ENCODE results near the gene DLX6.

The DLX6 gene

DNA sequence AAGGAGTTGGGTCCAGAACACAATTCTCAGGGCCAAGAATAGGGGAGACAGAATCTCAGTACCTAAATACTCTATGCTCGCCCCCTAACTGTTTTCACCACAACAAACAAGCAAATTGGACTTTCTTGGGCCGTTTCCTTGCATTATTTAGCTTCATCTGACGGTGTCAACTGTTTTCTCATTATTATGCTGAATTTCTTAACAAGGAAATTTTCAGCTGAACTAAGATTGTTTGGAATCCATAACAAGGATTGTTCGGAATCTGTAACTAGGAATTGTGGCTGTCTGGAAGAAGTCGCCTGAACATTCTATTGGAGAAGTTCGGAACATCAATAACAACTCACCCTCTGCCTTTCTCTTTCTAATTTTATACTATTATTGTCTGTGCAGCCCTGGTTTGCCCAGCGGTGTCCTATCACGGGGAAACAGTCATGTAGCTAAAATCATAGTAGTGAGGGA lies 15.5 kb upstream of the DLX6 start:
- H3K4me1 ChIP-seq (ENCODE audit: control insufficient read depth, low read length) = no peaks in the 10 kb centered on the region
- no peaks in the 10 kb centered on the region for H3K79me2 ChIP-seq (ENCODE audit: control insufficient read depth, low read length)
- H3K27ac ChIP-seq (ENCODE audit: low read depth, low read length) = no peak overlapping the region
- no peak for TF ChIP-seq EZH2phosphoT487 (IDR thresholded peaks at IDR 0.05; ENCODE audit: borderline replicate concordance, low read length)
- TF ChIP-seq, protein P1, sequence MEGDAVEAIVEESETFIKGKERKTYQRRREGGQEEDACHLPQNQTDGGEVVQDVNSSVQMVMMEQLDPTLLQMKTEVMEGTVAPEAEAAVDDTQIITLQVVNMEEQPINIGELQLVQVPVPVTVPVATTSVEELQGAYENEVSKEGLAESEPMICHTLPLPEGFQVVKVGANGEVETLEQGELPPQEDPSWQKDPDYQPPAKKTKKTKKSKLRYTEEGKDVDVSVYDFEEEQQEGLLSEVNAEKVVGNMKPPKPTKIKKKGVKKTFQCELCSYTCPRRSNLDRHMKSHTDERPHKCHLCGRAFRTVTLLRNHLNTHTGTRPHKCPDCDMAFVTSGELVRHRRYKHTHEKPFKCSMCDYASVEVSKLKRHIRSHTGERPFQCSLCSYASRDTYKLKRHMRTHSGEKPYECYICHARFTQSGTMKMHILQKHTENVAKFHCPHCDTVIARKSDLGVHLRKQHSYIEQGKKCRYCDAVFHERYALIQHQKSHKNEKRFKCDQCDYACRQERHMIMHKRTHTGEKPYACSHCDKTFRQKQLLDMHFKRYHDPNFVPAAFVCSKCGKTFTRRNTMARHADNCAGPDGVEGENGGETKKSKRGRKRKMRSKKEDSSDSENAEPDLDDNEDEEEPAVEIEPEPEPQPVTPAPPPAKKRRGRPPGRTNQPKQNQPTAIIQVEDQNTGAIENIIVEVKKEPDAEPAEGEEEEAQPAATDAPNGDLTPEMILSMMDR (IDR thresholded peaks at IDR 0.05; ENCODE audit: low read depth, low read length, poor library complexity, severe bottlenecking) = no peak
- H3K9me2 ChIP-seq (replicated peaks; ENCODE audit: control insufficient read depth, low read length) = no peaks in the 10 kb centered on the region
- no peaks in the 10 kb centered on the region for H3K9me3 ChIP-seq (ENCODE audit: control insufficient read depth, insufficient read depth, low read length)
- H4K20me1 ChIP-seq (ENCODE audit: control insufficient read depth, insufficient read depth, low read depth, low read length) = no peaks in the 10 kb centered on the region
- no peaks in the 10 kb centered on the region for H3K36me3 ChIP-seq (ENCODE audit: control insufficient read depth, low read length)
- no peak overlapping the region for H3K4me2 ChIP-seq (ENCODE audit: low read length)
- H3K4me3 ChIP-seq (ENCODE audit: low read length) = no peak overlapping the region
- H3F3A ChIP-seq (ENCODE audit: control insufficient read depth, insufficient read depth) = no peaks in the 10 kb centered on the region
- peaks cover 14% of the 10 kb centered on the region; the same call in 1 of the 2 replicates for H3K27me3 ChIP-seq (ENCODE audit: control insufficient read depth, low read length)

DNA sequence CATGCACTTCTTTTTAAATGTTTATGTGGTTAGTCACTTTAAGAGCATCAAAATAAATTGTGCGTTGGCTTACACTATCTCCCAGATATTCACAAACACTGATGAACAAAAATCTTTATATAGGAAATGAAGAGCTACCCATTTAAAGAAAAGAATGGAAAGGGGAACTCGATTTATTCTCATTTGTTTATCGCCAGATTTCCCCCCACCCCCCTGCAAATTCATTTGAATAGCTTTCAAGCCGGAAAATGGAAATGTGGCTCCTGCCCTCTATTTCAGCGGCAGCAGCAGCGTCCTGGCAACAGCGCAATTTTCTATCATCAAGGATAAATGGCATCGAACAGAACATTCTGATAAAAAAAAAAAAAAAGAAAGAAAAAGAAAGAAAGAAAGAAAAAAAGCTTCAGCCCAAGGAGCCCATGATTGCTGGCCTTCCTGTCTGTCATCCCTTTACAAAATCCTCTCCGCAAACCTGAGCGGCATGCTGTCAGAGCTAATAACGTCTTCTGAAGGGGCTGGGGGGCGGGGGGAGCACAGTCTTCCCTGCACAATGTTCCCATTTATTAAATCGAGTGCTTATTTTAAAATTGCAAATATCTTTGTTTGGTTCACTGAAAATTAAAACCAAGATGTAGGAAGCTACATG lies 13.7 kb upstream of the DLX6 start:
- TF ChIP-seq, protein P1 (IDR thresholded peaks at IDR 0.05; ENCODE audit: low read depth, low read length, poor library complexity, severe bottlenecking) = no peak
- TF ChIP-seq EZH2phosphoT487 (IDR thresholded peaks at IDR 0.05; ENCODE audit: borderline replicate concordance, low read length) = no peak
- Histone ChIP-seq H3F3A (ENCODE audit: control insufficient read depth, insufficient read depth) (no peaks in the 10 kb centered on the region), H3K4me3 (ENCODE audit: low read length) (no peak overlapping the region), H3K27me3 (ENCODE audit: control insufficient read depth, low read length) (peaks cover 16% of the 10 kb centered on the region), H3K36me3 (ENCODE audit: control insufficient read depth, low read length) (no peaks in the 10 kb centered on the region), H3K79me2 (ENCODE audit: control insufficient read depth, low read length) (no peaks in the 10 kb centered on the region), H3K4me1 (ENCODE audit: control insufficient read depth, low read length) (no peaks in the 10 kb centered on the region), H4K20me1 (ENCODE audit: control insufficient read depth, insufficient read depth, low read depth, low read length) (no peaks in the 10 kb centered on the region), H3K9me2 (replicated peaks; ENCODE audit: control insufficient read depth, low read length) (no peaks in the 10 kb centered on the region), H3K27ac (ENCODE audit: low read depth, low read length) (no peak overlapping the region), H3K9me3 (ENCODE audit: control insufficient read depth, insufficient read depth, low read length) (no peaks in the 10 kb centered on the region), H3K4me2 (ENCODE audit: low read length) (no peak overlapping the region)

DNA sequence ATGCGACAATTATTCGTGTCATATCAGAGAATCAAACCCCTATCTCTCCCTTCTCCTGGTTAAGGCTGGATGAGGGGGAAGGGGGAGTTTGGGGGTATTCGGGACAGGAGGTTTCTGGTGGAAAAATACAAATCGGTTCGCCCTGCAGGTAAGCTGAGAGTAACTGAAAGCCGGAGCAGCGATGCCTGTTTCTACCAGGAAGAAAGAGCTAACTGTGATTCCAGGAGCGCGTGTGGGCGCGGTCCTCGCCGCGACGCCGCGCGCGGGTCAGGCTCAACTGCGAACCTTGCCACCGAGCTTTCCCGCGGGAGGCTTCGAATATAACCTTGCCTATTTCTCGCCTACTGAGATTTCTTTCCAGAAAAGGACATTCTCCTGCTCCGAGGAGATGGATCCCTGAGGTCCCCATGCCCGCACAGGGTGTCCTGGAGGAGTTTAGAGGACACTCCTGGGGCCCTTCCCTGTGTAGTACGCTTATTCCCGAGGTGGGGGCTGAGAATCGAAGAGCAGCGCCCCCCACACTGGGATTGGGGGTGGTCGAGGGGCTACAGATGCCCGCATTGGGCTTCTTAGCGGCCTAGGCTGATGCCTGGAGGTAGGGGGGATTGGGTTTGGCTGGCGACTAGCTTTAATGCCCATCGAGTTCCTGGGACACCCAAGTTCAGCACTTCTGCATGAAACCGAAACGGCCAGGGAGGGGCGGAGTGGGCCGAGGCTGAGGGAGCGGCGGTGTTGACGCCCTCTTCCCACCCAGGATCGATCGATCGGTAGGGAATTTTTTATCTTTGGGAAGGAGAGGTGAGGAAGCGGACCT lies 13.0 kb upstream of the DLX6 start:
- Histone ChIP-seq H3K9me2 (replicated peaks; ENCODE audit: control insufficient read depth, low read length) (no peaks in the 10 kb centered on the region), H3K4me1 (ENCODE audit: control insufficient read depth, low read length) (no peaks in the 10 kb centered on the region), H3K4me2 (ENCODE audit: low read length) (no peak overlapping the region), H3K4me3 (ENCODE audit: low read length) (no peak overlapping the region), H3K27me3 (ENCODE audit: control insufficient read depth, low read length) (peaks cover 17% of the 10 kb centered on the region), H3K9me3 (ENCODE audit: control insufficient read depth, insufficient read depth, low read length) (no peaks in the 10 kb centered on the region), H3K36me3 (ENCODE audit: control insufficient read depth, low read length) (no peaks in the 10 kb centered on the region), H3K27ac (ENCODE audit: low read depth, low read length) (no peak overlapping the region), H4K20me1 (ENCODE audit: control insufficient read depth, insufficient read depth, low read depth, low read length) (no peaks in the 10 kb centered on the region), H3F3A (ENCODE audit: control insufficient read depth, insufficient read depth) (no peaks in the 10 kb centered on the region), H3K79me2 (ENCODE audit: control insufficient read depth, low read length) (no peaks in the 10 kb centered on the region)
- TF ChIP-seq EZH2phosphoT487 (IDR thresholded peaks at IDR 0.05; ENCODE audit: borderline replicate concordance, low read length) = no peak
- TF ChIP-seq, protein P1 (IDR thresholded peaks at IDR 0.05; ENCODE audit: low read depth, low read length, poor library complexity, severe bottlenecking) = no peak
